ENCODE data around the gene CNIH3.

The CNIH3 gene

GRCh38 chr1:224736619-224737352 lies 120.7 kb downstream of the CNIH3 start:
- DNase-seq = peak in 1 of 2 donors; percentile 43
- Histone ChIP-seq H3K27ac (peak overlapping the region in 1 of 2 donors; percentile 28), H3K36me3 (no peaks in the 10 kb centered on the region), H3K27me3 (no peaks in the 10 kb centered on the region), H3K4me3 (no peak overlapping the region), H3K4me1 (peaks cover 0 to 13% (median 6%) of the 10 kb centered on the region in 4 donors), H3K9me3 (no peaks in the 10 kb centered on the region)
- intact Hi-C loops (cut with DNase I; ENCODE audit: low total_unique reads) = no loop called here
- no peak for TF ChIP-seq CTCF (IDR thresholded peaks at IDR 0.05)

DNA sequence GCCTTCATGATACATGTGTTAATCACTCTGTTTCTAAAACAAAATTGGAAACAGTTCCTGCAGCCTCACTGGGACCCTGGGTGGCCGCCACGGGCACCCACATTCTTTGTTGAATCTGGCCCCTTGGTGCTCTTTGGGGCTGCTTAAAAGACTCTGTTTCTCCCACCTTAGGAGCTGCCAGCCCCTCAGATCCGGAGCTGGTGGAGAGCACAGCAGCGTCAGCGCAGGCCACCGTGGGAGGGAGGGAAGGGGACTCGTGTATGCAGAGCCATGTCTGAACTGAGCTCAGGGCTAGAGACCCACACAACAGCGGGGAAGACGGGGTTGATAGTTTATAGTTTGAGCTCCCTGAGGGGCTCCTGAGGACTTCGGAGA lies 121.2 kb downstream of the CNIH3 start:
- Histone ChIP-seq H3K36me3 (no peaks in the 10 kb centered on the region), H3K27ac (peak overlapping the region in 1 of 2 donors; percentile 28), H3K4me3 (no peak overlapping the region), H3K4me1 (peaks cover 0 to 13% (median 6%) of the 10 kb centered on the region in 4 donors), H3K9me3 (no peaks in the 10 kb centered on the region), H3K27me3 (no peaks in the 10 kb centered on the region)
- DNase-seq = no peak
- TF ChIP-seq CTCF (IDR thresholded peaks at IDR 0.05) = no peak
- intact Hi-C loops (cut with DNase I; ENCODE audit: low total_unique reads) = no loop called here

- DNase-seq = no peak
- H3K4me3 ChIP-seq = no peak overlapping the region
- TF ChIP-seq CTCF (IDR thresholded peaks at IDR 0.05) = no peak
- intact Hi-C loops (cut with DNase I; ENCODE audit: low total_unique reads) = no loop called here
- no peaks in the 10 kb centered on the region for H3K27me3 ChIP-seq
- H3K4me1 ChIP-seq = peaks cover 0 to 13% (median 5%) of the 10 kb centered on the region in 4 donors
- H3K36me3 ChIP-seq = no peaks in the 10 kb centered on the region
- no peak overlapping the region for H3K27ac ChIP-seq
- H3K9me3 ChIP-seq = no peaks in the 10 kb centered on the region
Observed at GRCh38 chr1:224739303-224739996, 123.3 kb downstream of the CNIH3 start.

- Histone ChIP-seq H3K36me3 (no peaks in the 10 kb centered on the region), H3K27ac (no peak overlapping the region), H3K4me1 (peaks cover 0 to 13% (median 5%) of the 10 kb centered on the region in 4 donors), H3K27me3 (no peaks in the 10 kb centered on the region), H3K4me3 (no peak overlapping the region), H3K9me3 (no peaks in the 10 kb centered on the region)
- no peak for TF ChIP-seq CTCF (IDR thresholded peaks at IDR 0.05)
- intact Hi-C loops (cut with DNase I; ENCODE audit: low total_unique reads) = no loop called here
- no peak for DNase-seq
Observed at GRCh38 chr1:224739997-224740684, 124.0 kb downstream of the CNIH3 start.

DNA sequence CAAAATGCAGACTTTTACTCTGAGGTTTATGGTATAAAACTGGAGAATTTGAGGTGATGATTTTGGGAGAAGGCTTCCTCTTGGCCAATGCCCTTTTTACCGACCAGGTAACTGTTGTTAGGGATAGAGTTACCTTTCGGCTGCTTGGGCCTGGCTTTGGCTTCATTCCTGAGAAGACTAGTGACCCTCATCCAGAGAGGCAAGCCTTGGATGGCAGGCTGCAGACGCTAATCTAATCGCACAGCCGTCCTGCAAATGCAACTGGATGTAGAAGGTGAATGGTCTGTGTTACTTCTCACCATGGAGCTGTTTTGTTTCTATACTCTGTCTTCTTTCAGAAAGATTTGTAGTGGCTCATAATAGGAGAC lies 124.6 kb downstream of the CNIH3 start:
- H3K4me1 ChIP-seq = peaks cover 0 to 13% (median 5%) of the 10 kb centered on the region in 4 donors
- no peak for TF ChIP-seq CTCF (IDR thresholded peaks at IDR 0.05)
- no peaks in the 10 kb centered on the region for H3K9me3 ChIP-seq
- no peaks in the 10 kb centered on the region for H3K36me3 ChIP-seq
- H3K4me3 ChIP-seq = no peak overlapping the region
- H3K27ac ChIP-seq = no peak overlapping the region
- intact Hi-C loops (cut with DNase I; ENCODE audit: low total_unique reads) = no loop called here
- DNase-seq = no peak
- H3K27me3 ChIP-seq = no peaks in the 10 kb centered on the region
